Liver (tissue), 9 donors: ENCODE measurements around the gene CPNE5. TPM values are rescaled to one million over a fixed set of nuclear protein-coding genes. Genes with fewer than 3 reads are reported as not detected.

Experiments used
- DNase-seq: peaks from one replicate; pipeline ENCODE4 v3.0.0-alpha.2; 2017; ENCODE audit warnings: low spot score
- H3K27ac ChIP-seq, 2 donors: one replicate each; pipeline ENCODE4 v1.7.0; 2013; ENCODE audit warnings: inconsistent platforms in 2 of 2, low read length in 2 of 2, control low read depth in 1 of 2, low read depth in 1 of 2, mild to moderate bottlenecking in 1 of 2
- H3K27me3 ChIP-seq, 4 donors: one replicate each; pipeline versions ENCODE4 v1.6.1 to v1.7.0; 2013; ENCODE audit warnings: low read length in 3 of 4, inconsistent platforms in 1 of 4, mild to moderate bottlenecking in 1 of 4, moderate library complexity in 1 of 4; ENCODE audit not compliant: control insufficient read depth in 4 of 4, insufficient read depth in 4 of 4
- H3K36me3 ChIP-seq, 4 donors: one replicate each; pipeline versions ENCODE4 v1.6.1 to v1.7.0; 2013; ENCODE audit warnings: low read length in 3 of 4, mild to moderate bottlenecking in 3 of 4, low read depth in 1 of 4, moderate library complexity in 1 of 4; ENCODE audit not compliant: control insufficient read depth in 4 of 4, insufficient read depth in 3 of 4
- H3K4me1 ChIP-seq, 4 donors: one replicate each; pipeline versions ENCODE4 v1.6.1 to v1.7.0; 2013; ENCODE audit warnings: low read length in 3 of 4, mild to moderate bottlenecking in 3 of 4, moderate library complexity in 1 of 4; ENCODE audit not compliant: control insufficient read depth in 4 of 4, insufficient read depth in 4 of 4
- H3K4me3 ChIP-seq, 3 donors: one replicate each; pipeline versions ENCODE4 v1.6.1 to v1.7.0; 2013; ENCODE audit warnings: low read length in 3 of 3, control low read depth in 1 of 3, low read depth in 1 of 3, mild to moderate bottlenecking in 1 of 3
- H3K9ac ChIP-seq, 2 donors: one replicate each; pipeline ENCODE4 v1.7.0; 2013; ENCODE audit warnings: low read length in 2 of 2, mild to moderate bottlenecking in 2 of 2, moderate library complexity in 2 of 2, control low read depth in 1 of 2, low read depth in 1 of 2
- H3K9me3 ChIP-seq, 4 donors: one replicate each; pipeline versions ENCODE4 v1.6.1 to v1.7.0; 2013; ENCODE audit warnings: low read length in 3 of 4; ENCODE audit not compliant: control insufficient read depth in 4 of 4
- EGR1 ChIP-seq, 2 donors: IDR thresholded peaks; 2 replicates each; pipeline ENCODE4 v1.6.1; 2016 to 2018; ENCODE audit warnings: antibody characterized with exemption in 2 of 2, low read depth in 2 of 2
- FOXA1 ChIP-seq: IDR thresholded peaks from 2 replicates; pipeline ENCODE4 v1.6.1; 2016; ENCODE audit warnings: antibody characterized with exemption
- FOXA2 ChIP-seq: IDR thresholded peaks from 2 replicates; pipeline ENCODE4 v1.6.1; 2016; ENCODE audit warnings: antibody characterized with exemption
- GABPA ChIP-seq, 2 donors: IDR thresholded peaks in 1 of 2; conservative IDR thresholded peaks in 1 of 2; 2 replicates each; pipeline ENCODE4 v1.6.1; 2016; ENCODE audit warnings: antibody characterized with exemption in 2 of 2, mild to moderate bottlenecking in 1 of 2, moderate library complexity in 1 of 2
- HNF4A ChIP-seq, 2 donors: conservative IDR thresholded peaks; 2 replicates each; pipeline ENCODE4 v1.6.1; 2016; ENCODE audit warnings: antibody characterized with exemption in 2 of 2, mild to moderate bottlenecking in 2 of 2
- HNF4G ChIP-seq: IDR thresholded peaks from 2 replicates; pipeline ENCODE4 v1.6.1; 2016; ENCODE audit warnings: antibody characterized with exemption
- JUND ChIP-seq, 2 donors: IDR thresholded peaks; 2 replicates each; pipeline ENCODE4 v1.6.1; 2016; ENCODE audit warnings: antibody characterized with exemption in 2 of 2
- NR2F2 ChIP-seq: IDR thresholded peaks from 2 replicates; pipeline ENCODE4 v1.6.1; 2016; ENCODE audit warnings: antibody characterized with exemption
- RAD21 ChIP-seq, 2 donors: IDR thresholded peaks; 2 replicates each; pipeline ENCODE4 v1.6.1; 2016; ENCODE audit warnings: antibody characterized with exemption in 2 of 2, mild to moderate bottlenecking in 2 of 2
- RXRA ChIP-seq, 2 donors: IDR thresholded peaks; 2 replicates each; pipeline ENCODE4 v1.6.1; 2017 to 2018; ENCODE audit warnings: antibody characterized with exemption in 2 of 2, mild to moderate bottlenecking in 1 of 2
- TAF1 ChIP-seq: conservative IDR thresholded peaks from 2 replicates; pipeline ENCODE4 v1.6.1; 2016; ENCODE audit warnings: antibody characterized with exemption, mild to moderate bottlenecking
- YY1 ChIP-seq: IDR thresholded peaks from 2 replicates; pipeline ENCODE4 v1.6.1; 2016; ENCODE audit warnings: antibody characterized with exemption, mild to moderate bottlenecking
- WGBS: extraction: QIAGEN DNeasy Blood & Tissue Kit; methylation state at CpG from one replicate; pipeline ENCODE4 v1.1.7; 2013; 5-methylcytosine and 5-hydroxymethylcytosine counted together
- polyA plus RNA-seq, 2 donors: library from polyadenylated mRNA; stranded (reverse) in 1 of 2; unstranded in 1 of 2; fragments of 200-250 nt in 1 of 2; fragments of >200 nt in 1 of 2; fragmentation: Nextera tagmentation in 1 of 2; extraction: Ambion mirVana in 1 of 2; gene quantifications; one replicate each; pipeline versions ENCODE4 v1.2.1 to v1.2.3, GENCODE V29; 2013 to 2015
- total RNA-seq, 2 donors: library from RNA; depleted of rRNA; stranded (reverse); fragments of >200 nt; gene quantifications; one replicate each; pipeline ENCODE4 v1.2.3, GENCODE V29; 2014
- TF ChIP-seq, protein P1 (sequence below): IDR thresholded peaks from 2 replicates; pipeline ENCODE4 v1.6.1; 2016; ENCODE audit warnings: antibody characterized with exemption
- TF ChIP-seq, protein P2 (sequence below): IDR thresholded peaks from 2 replicates; pipeline ENCODE4 v1.6.1; 2016; ENCODE audit warnings: antibody characterized with exemption, mild to moderate bottlenecking
- TF ChIP-seq, protein P3 (sequence below): IDR thresholded peaks from 2 replicates; pipeline ENCODE4 v1.6.1; 2016; ENCODE audit warnings: antibody characterized with exemption
- TF ChIP-seq, protein P4 (sequence below): IDR thresholded peaks from 2 replicates; pipeline ENCODE4 v1.6.1; 2016; ENCODE audit warnings: antibody characterized with exemption
- TF ChIP-seq, protein P5 (sequence below): fragments of 150-350 bp; IDR thresholded peaks from 2 replicates; pipeline ENCODE4 v1.5.1; 2017; ENCODE audit warnings: improper control_type of control experiment, low read depth, low read length; ENCODE audit not compliant: missing input control
- donor health status: healthy.
- donor health status: healthy.
- donor health status: healthy.
- donor health status: healthy.
- donor health status: healthy.

The CPNE5 gene
- total and polyA plus RNA-seq, 4 donors: 0.24 to 1.1 (median 0.44) TPM

DNA sequence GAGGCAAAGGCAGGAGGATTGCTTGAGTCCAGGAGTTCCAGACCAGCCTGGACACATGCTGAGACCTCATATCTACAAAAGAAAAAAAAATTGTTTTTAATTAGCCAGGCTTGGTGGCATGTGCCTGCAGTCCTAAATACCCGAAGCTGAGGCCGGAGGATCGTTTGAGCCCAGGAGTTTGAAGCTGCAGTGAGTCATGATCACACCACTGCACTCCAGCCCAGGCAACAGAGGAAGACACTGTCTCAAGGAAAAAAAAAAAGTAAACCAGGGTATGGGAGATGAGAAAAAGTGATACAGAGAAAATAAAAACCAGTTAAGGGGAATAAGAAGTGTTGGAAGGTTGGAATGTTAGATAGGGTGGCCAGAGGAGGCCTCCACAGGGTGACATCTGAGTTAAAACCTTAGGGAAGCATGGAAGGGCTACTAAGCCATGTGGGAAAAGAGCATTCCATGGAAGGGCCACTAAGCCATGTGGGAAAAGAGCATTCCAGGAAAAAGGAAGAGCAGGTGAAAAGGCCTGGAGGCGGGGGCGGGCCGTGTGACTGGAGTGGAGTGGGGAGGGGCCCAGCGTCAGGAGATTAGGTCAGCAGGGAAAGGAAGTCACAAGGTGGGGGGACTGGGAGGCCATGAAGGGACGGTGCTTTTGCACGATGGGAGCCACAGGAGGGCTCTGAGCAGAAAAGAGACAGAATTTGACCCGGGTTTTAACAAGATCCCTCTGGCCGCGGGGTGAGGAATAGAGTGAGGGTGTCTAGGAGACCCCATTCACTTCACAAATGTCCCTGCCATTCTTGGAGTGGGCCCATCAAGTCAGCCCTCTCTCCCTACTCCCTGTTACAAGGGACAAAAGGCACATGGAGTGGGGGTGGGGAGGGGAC lies 18.3 kb downstream of the CPNE5 start:
- no peaks in the 10 kb centered on the region for H3K36me3 ChIP-seq
- no peaks in the 10 kb centered on the region for H3K27me3 ChIP-seq
- no peak overlapping the region for H3K27ac ChIP-seq
- no peak overlapping the region for H3K9ac ChIP-seq
- no peak overlapping the region for H3K4me3 ChIP-seq
- no peak for DNase-seq
- H3K4me1 ChIP-seq: no peaks in the 10 kb centered on the region
- 82% methylated on average over 12 of the region's 12 CpGs for WGBS
- no peak for TF ChIP-seq FOXA2
- TF ChIP-seq YY1: no peak
- no peak for TF ChIP-seq RAD21 (IDR thresholded peaks at IDR 0.05)
- no peak for TF ChIP-seq HNF4A (conservative IDR thresholded peaks at IDR 0.05)
- no peak for TF ChIP-seq RXRA (IDR thresholded peaks at IDR 0.05)
- no peak for TF ChIP-seq JUND (IDR thresholded peaks at IDR 0.05)
- TF ChIP-seq NR2F2: no peak
- no peak for TF ChIP-seq HNF4G
- no peak for TF ChIP-seq EGR1 (IDR thresholded peaks at IDR 0.05; ENCODE audit: low read depth in 2 of 2)
- H3K9me3 ChIP-seq: no peaks in the 10 kb centered on the region

DNA sequence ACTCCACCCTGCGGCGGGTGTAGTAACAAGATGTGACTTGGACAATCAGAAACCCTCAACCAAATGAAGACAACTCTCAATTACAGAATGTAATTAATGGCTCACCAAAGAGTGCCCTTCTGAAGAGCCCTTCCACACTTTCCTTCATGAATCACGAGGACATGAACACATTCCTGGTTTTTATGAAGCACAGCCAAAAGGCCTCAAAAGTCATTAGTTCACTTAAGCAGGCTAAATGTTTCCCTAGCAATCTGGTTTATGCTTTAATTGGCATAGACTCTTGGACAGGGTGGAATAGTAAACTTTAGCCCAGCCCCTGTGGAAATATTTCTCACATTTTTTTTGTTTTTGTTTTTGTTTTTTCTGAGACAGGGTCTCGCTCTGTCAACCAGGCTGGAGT lies 20.5 kb downstream of the CPNE5 start:
- no peaks in the 10 kb centered on the region for H3K27me3 ChIP-seq
- H3K4me1 ChIP-seq: no peaks in the 10 kb centered on the region
- no peak overlapping the region for H3K27ac ChIP-seq
- DNase-seq: no peak
- TF ChIP-seq, protein P1, sequence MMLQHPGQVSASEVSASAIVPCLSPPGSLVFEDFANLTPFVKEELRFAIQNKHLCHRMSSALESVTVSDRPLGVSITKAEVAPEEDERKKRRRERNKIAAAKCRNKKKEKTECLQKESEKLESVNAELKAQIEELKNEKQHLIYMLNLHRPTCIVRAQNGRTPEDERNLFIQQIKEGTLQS: no peak
- TF ChIP-seq HNF4A (conservative IDR thresholded peaks at IDR 0.05): no peak
- no peak for TF ChIP-seq TAF1
- TF ChIP-seq FOXA2: no peak
- TF ChIP-seq, protein P2, sequence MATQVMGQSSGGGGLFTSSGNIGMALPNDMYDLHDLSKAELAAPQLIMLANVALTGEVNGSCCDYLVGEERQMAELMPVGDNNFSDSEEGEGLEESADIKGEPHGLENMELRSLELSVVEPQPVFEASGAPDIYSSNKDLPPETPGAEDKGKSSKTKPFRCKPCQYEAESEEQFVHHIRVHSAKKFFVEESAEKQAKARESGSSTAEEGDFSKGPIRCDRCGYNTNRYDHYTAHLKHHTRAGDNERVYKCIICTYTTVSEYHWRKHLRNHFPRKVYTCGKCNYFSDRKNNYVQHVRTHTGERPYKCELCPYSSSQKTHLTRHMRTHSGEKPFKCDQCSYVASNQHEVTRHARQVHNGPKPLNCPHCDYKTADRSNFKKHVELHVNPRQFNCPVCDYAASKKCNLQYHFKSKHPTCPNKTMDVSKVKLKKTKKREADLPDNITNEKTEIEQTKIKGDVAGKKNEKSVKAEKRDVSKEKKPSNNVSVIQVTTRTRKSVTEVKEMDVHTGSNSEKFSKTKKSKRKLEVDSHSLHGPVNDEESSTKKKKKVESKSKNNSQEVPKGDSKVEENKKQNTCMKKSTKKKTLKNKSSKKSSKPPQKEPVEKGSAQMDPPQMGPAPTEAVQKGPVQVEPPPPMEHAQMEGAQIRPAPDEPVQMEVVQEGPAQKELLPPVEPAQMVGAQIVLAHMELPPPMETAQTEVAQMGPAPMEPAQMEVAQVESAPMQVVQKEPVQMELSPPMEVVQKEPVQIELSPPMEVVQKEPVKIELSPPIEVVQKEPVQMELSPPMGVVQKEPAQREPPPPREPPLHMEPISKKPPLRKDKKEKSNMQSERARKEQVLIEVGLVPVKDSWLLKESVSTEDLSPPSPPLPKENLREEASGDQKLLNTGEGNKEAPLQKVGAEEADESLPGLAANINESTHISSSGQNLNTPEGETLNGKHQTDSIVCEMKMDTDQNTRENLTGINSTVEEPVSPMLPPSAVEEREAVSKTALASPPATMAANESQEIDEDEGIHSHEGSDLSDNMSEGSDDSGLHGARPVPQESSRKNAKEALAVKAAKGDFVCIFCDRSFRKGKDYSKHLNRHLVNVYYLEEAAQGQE: no peak
- no peak for TF ChIP-seq HNF4G
- TF ChIP-seq FOXA1: no peak
- TF ChIP-seq, protein P3, sequence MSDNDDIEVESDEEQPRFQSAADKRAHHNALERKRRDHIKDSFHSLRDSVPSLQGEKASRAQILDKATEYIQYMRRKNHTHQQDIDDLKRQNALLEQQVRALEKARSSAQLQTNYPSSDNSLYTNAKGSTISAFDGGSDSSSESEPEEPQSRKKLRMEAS: no peak
- no peak for TF ChIP-seq RXRA (IDR thresholded peaks at IDR 0.05)
- TF ChIP-seq, protein P4, sequence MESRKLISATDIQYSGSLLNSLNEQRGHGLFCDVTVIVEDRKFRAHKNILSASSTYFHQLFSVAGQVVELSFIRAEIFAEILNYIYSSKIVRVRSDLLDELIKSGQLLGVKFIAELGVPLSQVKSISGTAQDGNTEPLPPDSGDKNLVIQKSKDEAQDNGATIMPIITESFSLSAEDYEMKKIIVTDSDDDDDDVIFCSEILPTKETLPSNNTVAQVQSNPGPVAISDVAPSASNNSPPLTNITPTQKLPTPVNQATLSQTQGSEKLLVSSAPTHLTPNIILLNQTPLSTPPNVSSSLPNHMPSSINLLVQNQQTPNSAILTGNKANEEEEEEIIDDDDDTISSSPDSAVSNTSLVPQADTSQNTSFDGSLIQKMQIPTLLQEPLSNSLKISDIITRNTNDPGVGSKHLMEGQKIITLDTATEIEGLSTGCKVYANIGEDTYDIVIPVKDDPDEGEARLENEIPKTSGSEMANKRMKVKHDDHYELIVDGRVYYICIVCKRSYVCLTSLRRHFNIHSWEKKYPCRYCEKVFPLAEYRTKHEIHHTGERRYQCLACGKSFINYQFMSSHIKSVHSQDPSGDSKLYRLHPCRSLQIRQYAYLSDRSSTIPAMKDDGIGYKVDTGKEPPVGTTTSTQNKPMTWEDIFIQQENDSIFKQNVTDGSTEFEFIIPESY: no peak
- TF ChIP-seq JUND (IDR thresholded peaks at IDR 0.05): no peak
- TF ChIP-seq, protein P5, sequence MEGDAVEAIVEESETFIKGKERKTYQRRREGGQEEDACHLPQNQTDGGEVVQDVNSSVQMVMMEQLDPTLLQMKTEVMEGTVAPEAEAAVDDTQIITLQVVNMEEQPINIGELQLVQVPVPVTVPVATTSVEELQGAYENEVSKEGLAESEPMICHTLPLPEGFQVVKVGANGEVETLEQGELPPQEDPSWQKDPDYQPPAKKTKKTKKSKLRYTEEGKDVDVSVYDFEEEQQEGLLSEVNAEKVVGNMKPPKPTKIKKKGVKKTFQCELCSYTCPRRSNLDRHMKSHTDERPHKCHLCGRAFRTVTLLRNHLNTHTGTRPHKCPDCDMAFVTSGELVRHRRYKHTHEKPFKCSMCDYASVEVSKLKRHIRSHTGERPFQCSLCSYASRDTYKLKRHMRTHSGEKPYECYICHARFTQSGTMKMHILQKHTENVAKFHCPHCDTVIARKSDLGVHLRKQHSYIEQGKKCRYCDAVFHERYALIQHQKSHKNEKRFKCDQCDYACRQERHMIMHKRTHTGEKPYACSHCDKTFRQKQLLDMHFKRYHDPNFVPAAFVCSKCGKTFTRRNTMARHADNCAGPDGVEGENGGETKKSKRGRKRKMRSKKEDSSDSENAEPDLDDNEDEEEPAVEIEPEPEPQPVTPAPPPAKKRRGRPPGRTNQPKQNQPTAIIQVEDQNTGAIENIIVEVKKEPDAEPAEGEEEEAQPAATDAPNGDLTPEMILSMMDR: no peak
- TF ChIP-seq RAD21 (IDR thresholded peaks at IDR 0.05): no peak
- no peak for TF ChIP-seq GABPA (IDR thresholded peaks at IDR 0.05 in 1 of 2, conservative IDR thresholded peaks at IDR 0.05 in 1 of 2)
- TF ChIP-seq YY1: no peak
- no peak for TF ChIP-seq EGR1 (IDR thresholded peaks at IDR 0.05; ENCODE audit: low read depth in 2 of 2)
- TF ChIP-seq NR2F2: no peak
- WGBS: 91% methylated on average over 4 of the region's 4 CpGs
- H3K9me3 ChIP-seq: no peaks in the 10 kb centered on the region
- H3K9ac ChIP-seq: no peak overlapping the region
- no peak overlapping the region for H3K4me3 ChIP-seq
- H3K36me3 ChIP-seq: no peaks in the 10 kb centered on the region
